ENCODE results near the gene TTC28.

Gene TTC28

GRCh38 chr22:28208787-28209186 lies 470.9 kb downstream of the TTC28 start (continued):
- TF ChIP-seq ZSCAN18 (tag by site-specific recombination; IDR thresholded peaks at IDR 0.05) = no peak

- POLR2A ChIA-PET = interaction anchor here (0.5 kb wide), 1 partner anchor 862 kb away, joined by 5 read pairs; no protein-coding TSS in a partner anchor
- CTCF ChIA-PET = interaction anchor here (1.2 kb wide), 1 partner anchor 12 kb away, joined by 5 read pairs; no protein-coding TSS in a partner anchor
- H3K9me3 ChIP-seq (ENCODE audit: control insufficient read depth, insufficient read depth, low read depth, low read length) = no peaks in the 10 kb centered on the region
- H3K36me3 ChIP-seq (ENCODE audit: control insufficient read depth in 2 of 2, insufficient read depth in 1 of 2, low read length in 2 of 2) = no peaks in the 10 kb centered on the region
- TF ChIP-seq OSR2 (tag by site-specific recombination; IDR thresholded peaks at IDR 0.05) = no peak
- no peak for TF ChIP-seq ATF2 (tag by site-specific recombination; IDR thresholded peaks at IDR 0.05; ENCODE audit: low read depth)
- H3K4me1 ChIP-seq (ENCODE audit: control insufficient read depth, insufficient read depth, low read length) = no peaks in the 10 kb centered on the region
- H3K27ac ChIP-seq (ENCODE audit: extremely low read depth, low read depth, low read length) = no peak overlapping the region
- no peak overlapping the region for H3K4me3 ChIP-seq (ENCODE audit: low read depth, low read length)
These were observed 471.6 kb downstream of the TTC28 start for GRCh38 chr22:28208036-28208435.

GRCh38 chr22:28207281-28208030 lies 472.2 kb downstream of the TTC28 start:
- ChIA-PET POLR2A (interaction anchor here (0.5 kb wide), 1 partner anchor 863 kb away, joined by 5 read pairs; no protein-coding TSS in a partner anchor), CTCF (interaction anchor here (0.7 to 0.8 kb wide), 2 partner anchors 54 to 105 kb away, joined by 3 to 4 read pairs; no protein-coding TSS in a partner anchor)
- Histone ChIP-seq H3K36me3 (ENCODE audit: control insufficient read depth in 2 of 2, insufficient read depth in 1 of 2, low read length in 2 of 2) (no peaks in the 10 kb centered on the region), H3K27ac (ENCODE audit: extremely low read depth, low read depth, low read length) (no peak overlapping the region), H3K9me3 (ENCODE audit: control insufficient read depth, insufficient read depth, low read depth, low read length) (no peaks in the 10 kb centered on the region), H3K4me3 (ENCODE audit: low read depth, low read length) (no peak overlapping the region), H3K4me1 (ENCODE audit: control insufficient read depth, insufficient read depth, low read length) (no peaks in the 10 kb centered on the region; the same call in 1 of the 2 replicates)
- TF ChIP-seq ZSCAN30 (tag by site-specific recombination; IDR thresholded peaks at IDR 0.05) (no peak), ZNF544 (tag by site-specific recombination; IDR thresholded peaks at IDR 0.05) (no peak), ZNF792 (tag by site-specific recombination; IDR thresholded peaks at IDR 0.05) (no peak), ZNF670 (tag by site-specific recombination; IDR thresholded peaks at IDR 0.05; ENCODE audit: low read depth) (no peak), ZNF211 (tag by site-specific recombination; IDR thresholded peaks at IDR 0.05; ENCODE audit: low read depth) (no peak), ZNF391 (tag by site-specific recombination; IDR thresholded peaks at IDR 0.05; ENCODE audit: borderline replicate concordance, low read depth) (no peak), ZNF521 (tag by site-specific recombination; IDR thresholded peaks at IDR 0.05) (no peak), PRDM6 (tag by site-specific recombination; IDR thresholded peaks at IDR 0.05) (no peak), ZBTB21 (tag by site-specific recombination; IDR thresholded peaks at IDR 0.05) (no peak), ZNF169 (tag by site-specific recombination; IDR thresholded peaks at IDR 0.05) (no peak)

GRCh38 chr22:28205926-28206325 lies 473.7 kb downstream of the TTC28 start:
- H3K9me3 ChIP-seq (ENCODE audit: control insufficient read depth, insufficient read depth, low read depth, low read length) = no peaks in the 10 kb centered on the region
- ChIA-PET POLR2A (no interaction called here), CTCF (no interaction called here)
- H3K4me1 ChIP-seq (ENCODE audit: control insufficient read depth, insufficient read depth, low read length) = no peaks in the 10 kb centered on the region; the same call in 1 of the 2 replicates
- TF ChIP-seq ZNF664 (tag by site-specific recombination; IDR thresholded peaks at IDR 0.05) (peak; percentile 53; the same call in 1 of the 2 replicates), YY2 (tag by site-specific recombination; IDR thresholded peaks at IDR 0.05) (no peak)
- H3K36me3 ChIP-seq (ENCODE audit: control insufficient read depth in 2 of 2, insufficient read depth in 1 of 2, low read length in 2 of 2) = no peaks in the 10 kb centered on the region
- H3K27ac ChIP-seq (ENCODE audit: extremely low read depth, low read depth, low read length) = no peak overlapping the region
- no peak overlapping the region for H3K4me3 ChIP-seq (ENCODE audit: low read depth, low read length)

Measured in HEK293 (cell line).